Osteoblast (primary cell): ENCODE data around the gene SULT2B1. TPM values are rescaled to one million over a fixed set of nuclear protein-coding genes. Genes with fewer than 3 reads are reported as not detected.
"Not testable (repeated sequence)": the region's sequence is repeated elsewhere in the genome, so short reads cannot be mapped to it uniquely, and the experiment has no call there.

Experiments used
- DNase-seq: peaks from one replicate; pipeline ENCODE4 v3.0.0; 2011; ENCODE audit warnings: low spot score, mixed read lengths; ENCODE audit not compliant: insufficient read length; ENCODE audit errors: missing footprints
- H2AFZ ChIP-seq: 2 replicates; pipeline ENCODE4 v1.6.0; 2011; ENCODE audit warnings: mild to moderate bottlenecking, low read length
- H3K27ac ChIP-seq: 2 replicates; pipeline ENCODE4 v1.5.1; 2011; ENCODE audit warnings: mild to moderate bottlenecking, low read depth, low read length, moderate library complexity
- H3K27me3 ChIP-seq: 2 replicates; pipeline ENCODE4 v1.6.0; 2012; ENCODE audit warnings: mild to moderate bottlenecking, control low read depth, inconsistent platforms, low read length, moderate library complexity; ENCODE audit not compliant: insufficient read depth
- H3K36me3 ChIP-seq: 2 replicates; pipeline ENCODE4 v1.5.1; 2011; ENCODE audit warnings: mild to moderate bottlenecking, low read length, control low read depth, moderate library complexity; ENCODE audit not compliant: insufficient read depth
- H3K4me1 ChIP-seq: 2 replicates; pipeline ENCODE4 v1.5.1; 2011; ENCODE audit warnings: mild to moderate bottlenecking, low read length, control low read depth, moderate library complexity; ENCODE audit not compliant: insufficient read depth
- H3K4me2 ChIP-seq: 2 replicates; pipeline ENCODE4 v1.6.0; 2011; ENCODE audit warnings: mild to moderate bottlenecking, low read length; ENCODE audit not compliant: insufficient read depth
- H3K4me3 ChIP-seq: fragments of 200-600 bp; sonication (generic); 3 replicates; pipeline ENCODE4 v1.5.1; 2012; ENCODE audit warnings: mild to moderate bottlenecking, low read length, inconsistent platforms; ENCODE audit not compliant: insufficient read depth
- H3K79me2 ChIP-seq: 2 replicates; pipeline ENCODE4 v1.6.0; 2012; ENCODE audit warnings: mild to moderate bottlenecking, low read length, control low read depth, inconsistent platforms; ENCODE audit not compliant: insufficient read depth
- H3K9me3 ChIP-seq: 2 replicates; pipeline ENCODE4 v1.5.1; 2011; ENCODE audit warnings: low read depth, low read length, control low read depth
- H4K20me1 ChIP-seq: 2 replicates; pipeline ENCODE4 v1.6.0; 2012; ENCODE audit warnings: mild to moderate bottlenecking, low read length, control low read depth; ENCODE audit not compliant: insufficient read depth
- total RNA-seq: library from RNA; depleted of rRNA; stranded (reverse); fragments of >200 nt; gene quantifications from 2 replicates; pipeline ENCODE4 v1.2.3, GENCODE V29; 2012
- TF ChIP-seq, protein P1 (sequence below): IDR thresholded peaks from 2 replicates; pipeline ENCODE4 v1.5.1; 2011; ENCODE audit warnings: mild to moderate bottlenecking, low read depth, low read length, moderate library complexity; ENCODE audit errors: extremely low read depth

Gene SULT2B1
- total RNA-seq, 1 donor, result under 0.01 TPM

GRCh38 chr19:48516536-48516935 lies 35.4 kb upstream of the SULT2B1 start:
- Histone ChIP-seq H2AFZ (no peak overlapping the region), H3K27ac (no peak overlapping the region), H3K4me1 (no peaks in the 10 kb centered on the region), H3K79me2 (no peaks in the 10 kb centered on the region), H4K20me1 (no peaks in the 10 kb centered on the region), H3K27me3 (peaks cover 20% of the 10 kb centered on the region), H3K4me2 (no peak overlapping the region), H3K4me3 (no peak overlapping the region), H3K9me3 (no peaks in the 10 kb centered on the region), H3K36me3 (no peaks in the 10 kb centered on the region)
- TF ChIP-seq, protein P1, sequence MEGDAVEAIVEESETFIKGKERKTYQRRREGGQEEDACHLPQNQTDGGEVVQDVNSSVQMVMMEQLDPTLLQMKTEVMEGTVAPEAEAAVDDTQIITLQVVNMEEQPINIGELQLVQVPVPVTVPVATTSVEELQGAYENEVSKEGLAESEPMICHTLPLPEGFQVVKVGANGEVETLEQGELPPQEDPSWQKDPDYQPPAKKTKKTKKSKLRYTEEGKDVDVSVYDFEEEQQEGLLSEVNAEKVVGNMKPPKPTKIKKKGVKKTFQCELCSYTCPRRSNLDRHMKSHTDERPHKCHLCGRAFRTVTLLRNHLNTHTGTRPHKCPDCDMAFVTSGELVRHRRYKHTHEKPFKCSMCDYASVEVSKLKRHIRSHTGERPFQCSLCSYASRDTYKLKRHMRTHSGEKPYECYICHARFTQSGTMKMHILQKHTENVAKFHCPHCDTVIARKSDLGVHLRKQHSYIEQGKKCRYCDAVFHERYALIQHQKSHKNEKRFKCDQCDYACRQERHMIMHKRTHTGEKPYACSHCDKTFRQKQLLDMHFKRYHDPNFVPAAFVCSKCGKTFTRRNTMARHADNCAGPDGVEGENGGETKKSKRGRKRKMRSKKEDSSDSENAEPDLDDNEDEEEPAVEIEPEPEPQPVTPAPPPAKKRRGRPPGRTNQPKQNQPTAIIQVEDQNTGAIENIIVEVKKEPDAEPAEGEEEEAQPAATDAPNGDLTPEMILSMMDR, result no peak
- DNase-seq, result no peak

GRCh38 chr19:48518207-48518606 lies 33.8 kb upstream of the SULT2B1 start:
- Histone ChIP-seq H3K9me3 (no peaks in the 10 kb centered on the region), H3K4me2 (no peak overlapping the region), H3K36me3 (no peaks in the 10 kb centered on the region), H3K79me2 (no peaks in the 10 kb centered on the region), H4K20me1 (no peaks in the 10 kb centered on the region), H3K27me3 (peaks cover 4% of the 10 kb centered on the region), H3K27ac (no peak overlapping the region), H3K4me3 (no peak overlapping the region), H2AFZ (no peak overlapping the region), H3K4me1 (no peaks in the 10 kb centered on the region)
- TF ChIP-seq, protein P1, result no peak
- peak; percentile 74 for DNase-seq

DNA sequence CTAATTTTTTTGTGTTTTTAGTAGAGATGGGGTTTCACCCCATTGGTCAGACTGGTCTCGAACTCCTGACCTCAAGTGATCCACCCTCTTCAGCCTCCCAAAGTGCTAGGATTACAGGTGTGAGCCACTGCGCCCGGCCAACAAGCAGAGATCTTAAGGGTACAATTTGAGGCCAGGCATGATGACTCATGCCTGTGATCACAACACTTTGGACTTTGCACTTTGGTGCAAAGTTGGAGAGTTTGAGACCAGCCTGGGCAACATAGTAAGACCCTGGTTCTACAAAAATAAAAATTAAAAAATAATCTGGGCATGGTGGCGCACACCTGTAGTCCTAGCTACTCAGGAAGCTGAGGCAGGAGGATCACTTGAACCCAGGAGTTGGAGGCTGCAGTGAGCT lies 32.5 kb upstream of the SULT2B1 start:
- not testable (repeated sequence) for H3K4me2 ChIP-seq, H3K4me3 ChIP-seq, H2AFZ ChIP-seq, H3K9me3 ChIP-seq, H3K27me3 ChIP-seq, H4K20me1 ChIP-seq, H3K27ac ChIP-seq, H3K4me1 ChIP-seq, H3K36me3 ChIP-seq, DNase-seq, H3K79me2 ChIP-seq

DNA sequence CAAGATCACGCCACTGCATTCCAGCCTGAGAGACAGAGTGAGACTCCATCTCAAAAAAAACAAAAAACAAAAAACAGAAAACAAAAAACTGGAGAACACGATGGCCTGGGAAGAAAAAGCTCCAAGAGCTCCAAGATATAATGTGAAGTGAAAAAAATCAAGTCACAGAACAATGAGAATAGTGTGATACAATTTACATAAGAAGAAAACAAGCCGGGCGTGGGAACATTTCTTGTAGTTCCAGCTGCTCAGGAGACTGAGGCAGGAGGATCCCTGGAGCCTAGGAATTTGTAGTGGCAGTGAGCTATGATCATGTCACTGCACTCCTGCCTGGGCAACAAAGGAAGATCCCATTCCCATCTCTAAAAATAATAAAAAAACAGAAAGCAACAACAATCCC lies 31.8 kb upstream of the SULT2B1 start:
- Histone ChIP-seq H4K20me1 (no peaks in the 10 kb centered on the region), H3K4me1 (no peaks in the 10 kb centered on the region), H3K4me3 (no peak overlapping the region), H3K4me2 (no peak overlapping the region), H3K27ac (no peak overlapping the region), H3K9me3 (peaks cover 3% of the 10 kb centered on the region), H3K79me2 (no peaks in the 10 kb centered on the region), H3K27me3 (no peaks in the 10 kb centered on the region), H3K36me3 (no peaks in the 10 kb centered on the region), H2AFZ (no peak overlapping the region)
- TF ChIP-seq, protein P1, result no peak
- DNase-seq, result no peak

GRCh38 chr19:48524221-48524620 lies 27.8 kb upstream of the SULT2B1 start:
- Histone ChIP-seq H3K9me3 (peaks cover 7% of the 10 kb centered on the region), H3K36me3 (no peaks in the 10 kb centered on the region), H3K27ac (no peak overlapping the region), H2AFZ (no peak overlapping the region), H3K4me2 (no peak overlapping the region), H3K79me2 (no peaks in the 10 kb centered on the region), H3K4me1 (no peaks in the 10 kb centered on the region), H4K20me1 (no peaks in the 10 kb centered on the region), H3K4me3 (no peak overlapping the region), H3K27me3 (no peaks in the 10 kb centered on the region)
- TF ChIP-seq, protein P1, result no peak
- DNase-seq, result no peak
